GM03348 (cell line): Measurements from ENCODE around the gene PRKCA.
"Not testable (repeated sequence)": the region's sequence is repeated elsewhere in the genome, so short reads cannot be mapped to it uniquely, and the experiment has no call there.

Source experiments
- DNase-seq: peaks from one replicate; pipeline ENCODE4 v3.0.0; 2012; ENCODE audit warnings: low spot score

Gene PRKCA

GRCh38 chr17:66290101-66290722, 12.2 kb upstream of the PRKCA start:
- no peak for DNase-seq

DNA sequence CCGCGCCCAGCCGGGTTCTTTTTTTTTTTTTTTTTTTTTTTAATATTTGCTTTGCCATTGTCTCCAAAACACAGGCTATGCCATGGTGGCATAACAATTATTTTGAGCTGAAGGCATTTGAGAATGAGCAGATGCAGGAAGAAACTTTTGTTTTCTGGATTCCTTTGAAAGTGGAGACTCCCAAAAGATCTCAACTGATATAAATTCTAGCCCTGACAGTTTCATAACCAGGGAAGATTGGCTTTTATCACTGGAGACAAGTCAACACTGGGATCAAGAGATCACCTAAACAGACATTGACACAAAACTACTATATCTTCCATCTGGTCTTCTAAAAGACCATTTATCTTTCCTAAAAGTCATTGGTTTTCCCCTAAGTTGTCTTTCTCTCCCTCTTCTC, 10.1 kb upstream of the PRKCA start:
- no peak for DNase-seq

GRCh38 chr17:66296289-66296725, 6.1 kb upstream of the PRKCA start:
- DNase-seq = no peak

DNA sequence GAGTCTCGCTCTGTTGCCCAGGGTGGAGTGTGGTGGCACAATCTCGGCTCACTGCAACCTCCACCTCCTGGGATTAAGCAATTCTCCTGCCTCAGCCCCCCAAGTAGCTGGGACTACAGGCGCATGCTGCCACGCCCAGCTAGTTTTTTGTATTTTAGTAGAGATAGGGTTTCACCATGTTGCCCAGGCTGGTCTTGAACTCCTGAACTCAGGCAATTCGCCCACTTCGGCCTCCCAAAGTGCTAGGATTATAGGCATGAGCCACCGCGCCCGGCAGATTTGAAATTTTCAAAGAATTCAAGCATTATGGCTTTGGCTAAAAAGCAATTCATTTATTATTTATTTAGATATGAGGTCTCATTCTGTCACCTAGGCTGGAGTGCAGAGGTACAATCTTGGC, 5.0 kb upstream of the PRKCA start:
- not testable (repeated sequence) for DNase-seq

DNA sequence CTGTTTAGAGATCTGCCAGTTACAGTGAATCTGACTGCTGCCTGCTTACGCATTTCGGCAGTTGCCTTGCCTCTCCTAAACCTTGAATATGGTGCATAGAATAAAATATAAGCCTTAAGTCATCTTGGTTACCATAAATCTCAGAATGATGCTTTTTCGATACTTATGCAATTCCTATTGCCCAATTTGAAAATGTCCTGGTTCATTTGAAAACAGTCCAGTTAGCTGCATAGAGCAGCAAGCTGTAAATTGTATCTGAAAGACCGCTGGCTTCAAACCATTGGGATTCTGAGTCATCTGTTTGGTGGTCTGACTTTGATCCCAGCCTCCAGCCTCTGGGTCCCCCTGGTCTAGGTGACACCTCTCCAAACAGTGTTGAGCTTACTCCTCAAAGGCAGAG, 2.7 kb upstream of the PRKCA start:
- DNase-seq = no peak

DNA sequence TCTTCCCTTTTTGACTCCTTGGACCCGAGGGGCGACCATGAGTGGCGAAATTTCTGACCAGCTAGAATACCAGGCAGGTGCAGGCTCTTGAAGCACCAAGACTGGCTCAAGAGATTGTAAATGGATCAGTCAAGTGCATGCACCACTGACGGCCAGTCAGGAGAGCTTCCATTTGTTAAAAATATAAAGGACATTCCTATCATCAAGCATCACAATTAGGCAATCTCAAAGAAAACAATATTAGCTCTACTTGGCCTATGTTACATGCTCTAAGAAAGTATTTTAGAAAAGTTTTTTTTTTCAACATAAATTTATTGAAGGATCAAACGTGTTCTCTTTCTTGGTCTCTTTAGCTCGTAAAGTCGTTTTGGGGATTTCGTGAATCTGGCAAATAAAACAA, 1.5 kb upstream of the PRKCA start:
- DNase-seq = no peak

GRCh38 chr17:66301367-66301863, 998 bp upstream of the PRKCA start:
- no peak for DNase-seq

GRCh38 chr17:66302761-66303626, 581 bp downstream of the PRKCA start:
- DNase-seq = peak; percentile 68

GRCh38 chr17:66304304-66305174, 2.1 kb downstream of the PRKCA start:
- DNase-seq = no peak

GRCh38 chr17:66306446-66306845, 4.0 kb downstream of the PRKCA start:
- no peak for DNase-seq

DNA sequence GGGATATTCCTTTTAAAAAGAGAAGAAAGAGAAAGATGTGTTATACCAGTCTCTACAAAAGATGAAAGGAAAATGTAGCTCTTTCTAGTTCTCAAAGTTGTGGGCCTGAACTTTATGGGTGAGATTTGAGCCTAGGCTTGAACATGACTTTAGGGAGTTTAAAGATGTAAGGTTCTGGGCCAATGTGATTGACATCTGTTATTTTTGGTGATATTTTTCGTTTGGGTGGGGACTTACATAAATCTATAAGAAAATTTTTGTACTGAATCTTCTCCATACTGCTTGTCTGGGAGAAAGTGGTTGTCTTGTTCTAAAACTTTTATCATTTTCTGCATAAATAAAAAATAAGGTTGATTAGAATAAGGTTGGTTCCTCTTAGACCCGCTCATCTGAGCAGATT, 4.8 kb downstream of the PRKCA start:
- no peak for DNase-seq

GRCh38 chr17:66308856-66309255, 6.4 kb downstream of the PRKCA start:
- DNase-seq = no peak

GRCh38 chr17:66309793-66310192, 7.4 kb downstream of the PRKCA start:
- DNase-seq = no peak

- no peak for DNase-seq
Observed at GRCh38 chr17:66310528-66311148, 8.2 kb downstream of the PRKCA start.

DNA sequence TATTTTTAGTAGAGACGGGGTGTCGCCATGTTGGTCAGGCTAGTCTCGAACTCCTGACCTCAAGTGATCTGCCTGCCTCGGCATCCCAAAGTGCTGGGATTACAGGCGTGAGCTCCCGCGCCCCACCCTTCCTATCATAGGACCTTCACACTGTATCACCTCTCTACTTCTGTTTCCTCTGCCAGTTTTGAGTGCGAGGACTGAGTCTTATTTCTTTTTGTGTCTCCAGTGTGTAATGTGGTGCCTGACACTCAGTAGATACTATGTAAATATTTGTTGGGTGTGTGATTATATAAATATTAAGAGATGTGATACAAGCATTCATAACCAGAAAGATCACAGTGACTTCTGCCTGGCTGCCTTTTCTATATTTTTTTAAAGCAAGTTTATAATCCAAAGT, 10.5 kb downstream of the PRKCA start:
- DNase-seq = no peak

GRCh38 chr17:66313325-66313724, 10.9 kb downstream of the PRKCA start:
- no peak for DNase-seq

GRCh38 chr17:66313995-66314659, 11.7 kb downstream of the PRKCA start:
- no peak for DNase-seq

DNA sequence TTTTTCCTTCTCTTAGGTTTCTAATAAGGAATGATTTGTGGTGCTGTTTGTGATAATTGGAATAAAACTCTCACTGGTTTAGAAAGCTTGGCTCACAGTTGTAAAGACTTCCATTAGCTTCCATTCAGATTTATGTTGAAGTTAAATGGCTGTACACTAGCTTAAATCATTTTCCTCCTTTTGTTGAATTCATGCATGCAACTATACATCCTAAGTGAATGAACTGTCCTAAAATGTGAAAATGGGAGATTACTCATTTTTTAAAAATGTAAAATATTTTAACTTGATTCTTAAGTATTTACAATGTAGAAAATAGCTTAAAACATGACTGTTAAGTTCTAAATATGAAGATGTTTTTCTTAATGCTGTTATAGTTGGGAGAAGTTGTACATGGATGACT, 15.2 kb downstream of the PRKCA start:
- no peak for DNase-seq

GRCh38 chr17:66319226-66319625, 16.8 kb downstream of the PRKCA start:
- DNase-seq = no peak

DNA sequence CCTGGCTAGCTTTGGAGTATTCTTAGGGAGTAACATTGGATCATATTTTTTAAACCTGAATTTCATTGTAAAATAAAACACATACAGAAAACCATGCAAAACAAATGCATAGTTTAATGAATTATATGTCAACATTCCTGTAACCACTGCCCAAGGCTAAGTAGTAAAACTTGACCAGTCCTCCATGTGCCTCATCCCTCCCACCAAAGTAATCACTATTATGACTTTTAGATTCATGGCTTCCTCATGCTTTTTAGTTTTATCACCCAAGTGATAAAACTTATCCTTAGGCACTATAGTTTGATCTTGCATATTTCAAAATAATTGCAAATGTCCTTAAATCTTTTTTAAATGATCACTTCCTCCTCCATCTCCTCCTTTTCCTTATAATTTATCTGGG, 20.4 kb downstream of the PRKCA start:
- DNase-seq = no peak

- DNase-seq = not testable (repeated sequence)
Observed at GRCh38 chr17:66324381-66325004, 22.1 kb downstream of the PRKCA start.
